ENCODE measurements around the gene SARS1. TPM values are rescaled to one million over a fixed set of nuclear protein-coding genes. Genes with fewer than 3 reads are reported as not detected.

SARS1 gene
- total RNA-seq, 4 donors from 2014 or later: 118 to 150 (median 137) TPM

DNA sequence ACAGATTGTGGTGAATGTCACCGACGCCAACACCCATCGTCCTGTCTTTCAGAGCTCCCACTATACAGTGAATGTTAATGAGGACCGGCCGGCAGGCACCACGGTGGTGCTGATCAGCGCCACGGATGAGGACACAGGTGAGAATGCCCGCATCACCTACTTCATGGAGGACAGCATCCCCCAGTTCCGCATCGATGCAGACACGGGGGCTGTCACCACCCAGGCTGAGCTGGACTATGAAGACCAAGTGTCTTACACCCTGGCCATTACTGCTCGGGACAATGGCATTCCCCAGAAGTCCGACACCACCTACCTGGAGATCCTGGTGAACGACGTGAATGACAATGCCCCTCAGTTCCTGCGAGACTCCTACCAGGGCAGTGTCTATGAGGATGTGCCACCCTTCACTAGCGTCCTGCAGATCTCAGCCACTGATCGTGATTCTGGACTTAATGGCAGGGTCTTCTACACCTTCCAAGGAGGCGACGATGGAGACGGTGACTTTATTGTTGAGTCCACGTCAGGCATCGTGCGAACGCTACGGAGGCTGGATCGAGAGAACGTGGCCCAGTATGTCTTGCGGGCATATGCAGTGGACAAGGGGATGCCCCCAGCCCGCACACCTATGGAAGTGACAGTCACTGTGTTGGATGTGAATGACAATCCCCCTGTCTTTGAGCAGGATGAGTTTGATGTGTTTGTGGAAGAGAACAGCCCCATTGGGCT is 38.6 kb downstream of the SARS1 start:
- DNase-seq (ENCODE audit: low spot score in 2 of 2): no peak
- TF ChIP-seq EP300 (IDR thresholded peaks at IDR 0.05) (no peak), CTCF (IDR thresholded peaks at IDR 0.05) (no peak)
- WGBS, 2 donors: 94 to 97% methylated on average over 29 to 31 of the region's 31 CpGs
- Histone ChIP-seq H3K27me3 (no peaks in the 10 kb centered on the region), H3K27ac (peak overlapping the region in 3 of 4 donors; percentile 68 to 93 (median 92)), H3K36me3 (peaks cover 0 to 12% (median 0%) of the 10 kb centered on the region in 3 donors), H3K4me3 (no peak overlapping the region), H3K4me1 (peaks cover 0 to 68% (median 27%) of the 10 kb centered on the region in 4 donors), H3K9me3 (no peaks in the 10 kb centered on the region)

- Histone ChIP-seq H3K4me3 (peak overlapping the region in 2 of 4 donors; percentile 1 to 30), H3K27me3 (no peaks in the 10 kb centered on the region), H3K27ac (peak overlapping the region; percentile 65 to 93 (median 80)), H3K9me3 (no peaks in the 10 kb centered on the region), H3K36me3 (peaks cover 0 to 12% (median 0%) of the 10 kb centered on the region in 3 donors), H3K4me1 (peaks cover 0 to 68% (median 27%) of the 10 kb centered on the region in 4 donors)
- WGBS, 2 donors: 57 to 75% methylated on average over 16 to 33 of the region's 33 CpGs
- TF ChIP-seq POLR2A (IDR thresholded peaks at IDR 0.05) (peak; percentile 33 to 42), CTCF (IDR thresholded peaks at IDR 0.05) (peak in 2 of 5 experiments; percentile 19 to 24), EP300 (IDR thresholded peaks at IDR 0.05) (peak in 1 of 2 donors; percentile 50)
- DNase-seq (ENCODE audit: low spot score in 2 of 2): no peak
These were observed 39.4 kb downstream of the SARS1 start for GRCh38 chr1:109252893-109253802.

DNA sequence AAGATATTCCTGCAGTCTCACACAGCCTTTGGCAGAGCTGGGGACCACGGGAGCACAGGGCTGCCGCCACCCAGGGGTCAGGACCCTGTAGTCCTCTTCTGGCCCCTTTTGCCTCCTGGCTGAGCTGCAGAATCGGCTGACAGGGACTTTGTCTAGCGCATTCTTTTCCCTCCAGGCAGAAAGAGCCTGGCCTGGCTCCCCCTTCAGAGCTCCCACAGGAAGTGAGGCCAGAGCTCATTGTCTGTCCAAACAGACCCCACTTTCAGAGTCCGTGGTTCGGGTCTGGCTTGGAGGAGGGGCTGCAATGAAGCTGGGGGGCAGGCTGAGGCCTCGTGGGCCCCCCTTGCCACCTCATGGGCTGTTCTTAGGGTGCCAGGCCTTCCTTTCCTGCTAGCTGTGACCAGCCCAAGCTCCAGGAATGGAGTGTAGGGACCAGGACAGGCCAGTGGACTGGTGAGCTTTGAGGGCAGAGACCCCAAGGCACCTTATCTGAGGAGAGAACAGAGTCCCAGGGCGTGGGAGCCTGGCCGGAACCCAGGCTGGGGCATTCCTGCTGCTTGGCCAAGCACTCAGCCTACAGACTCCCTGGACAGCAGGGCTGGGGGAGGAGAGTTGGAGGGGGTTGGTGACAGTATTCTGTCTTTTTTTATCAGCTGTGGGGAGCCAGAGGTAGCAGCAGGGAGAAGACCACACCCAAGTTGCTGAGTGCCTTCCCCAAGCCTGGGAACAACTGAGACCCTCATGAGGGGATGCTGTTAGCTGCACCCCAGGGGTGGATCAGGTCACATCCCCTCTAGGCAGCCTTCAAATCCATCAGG is 40.3 kb downstream of the SARS1 start:
- WGBS, 2 donors: 15 to 18% methylated on average over 8 to 9 of the region's 9 CpGs
- H3K9me3 ChIP-seq: no peaks in the 10 kb centered on the region
- no peaks in the 10 kb centered on the region for H3K27me3 ChIP-seq
- H3K36me3 ChIP-seq: peaks cover 0 to 19% (median 0%) of the 10 kb centered on the region in 3 donors
- DNase-seq (ENCODE audit: low spot score in 2 of 2): no peak
- H3K27ac ChIP-seq: peak overlapping the region; percentile 65 to 93 (median 80)
- TF ChIP-seq POLR2A (IDR thresholded peaks at IDR 0.05): no peak
- H3K4me3 ChIP-seq: peak overlapping the region in 2 of 4 donors; percentile 1 to 30
- H3K4me1 ChIP-seq: peaks cover 0 to 60% (median 24%) of the 10 kb centered on the region in 4 donors

DNA sequence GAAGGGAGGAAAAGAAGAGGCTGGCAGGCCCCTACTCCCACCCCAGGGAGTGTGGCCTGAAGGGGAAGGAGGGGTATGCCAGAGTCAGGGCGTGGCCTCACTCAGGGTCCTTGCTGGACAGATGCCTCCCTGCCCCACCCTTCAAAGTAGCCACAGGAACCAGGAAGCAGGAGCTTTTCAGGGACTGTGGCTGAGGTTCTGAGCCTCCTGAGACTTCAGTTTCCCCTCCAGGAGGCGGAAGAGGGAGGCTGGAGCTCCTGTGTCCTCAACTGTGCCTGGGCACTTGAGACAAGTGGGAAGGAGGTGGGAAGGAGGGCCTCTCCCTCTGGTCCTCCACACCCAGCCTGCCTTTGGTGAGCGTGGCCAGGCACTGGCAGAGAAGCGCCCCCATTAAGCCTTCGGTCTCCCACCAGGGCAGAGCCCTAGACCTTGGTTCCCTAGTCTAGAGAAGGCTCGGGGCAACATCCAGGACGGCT is 40.9 kb downstream of the SARS1 start:
- Histone ChIP-seq H3K4me3 (peak overlapping the region in 2 of 4 donors; percentile 15 to 30), H3K27me3 (no peaks in the 10 kb centered on the region), H3K27ac (peak overlapping the region; percentile 65 to 93 (median 80)), H3K4me1 (peaks cover 0 to 57% (median 22%) of the 10 kb centered on the region in 4 donors), H3K9me3 (no peaks in the 10 kb centered on the region), H3K36me3 (peaks cover 0 to 25% (median 0%) of the 10 kb centered on the region in 3 donors)
- no peak for DNase-seq (ENCODE audit: low spot score in 2 of 2)
- TF ChIP-seq EP300 (IDR thresholded peaks at IDR 0.05) (no peak), CTCF (IDR thresholded peaks at IDR 0.05) (no peak), POLR2A (IDR thresholded peaks at IDR 0.05) (no peak)
- 28 to 70% methylated on average over 4 to 6 of the region's 7 CpGs for WGBS, 2 donors

All from tibial nerve (tissue), 4 donors.